Measurements from ENCODE around the gene HECA.
"Not testable (repeated sequence)": the region's sequence is repeated elsewhere in the genome, so short reads cannot be mapped to it uniquely, and the experiment has no call there.

HECA gene

GRCh38 chr6:139112146-139112545 lies 22.7 kb upstream of the HECA start:
- Mint-ChIP-seq H3K4me1 (peaks cover 14% of the 10 kb centered on the region), H3K27me3 (ENCODE audit: low read depth) (no peaks in the 10 kb centered on the region), H3K9me3 (peaks cover 1% of the 10 kb centered on the region), H3K4me3 (no peak overlapping the region), H3K36me3 (ENCODE audit: low read depth) (no peaks in the 10 kb centered on the region), H3K27ac (no peak overlapping the region)
- no peak for TF ChIP-seq CTCF (IDR thresholded peaks at IDR 0.05; ENCODE audit: unreplicated experiment in 3 of 3)

GRCh38 chr6:139112561-139112960 lies 22.3 kb upstream of the HECA start:
- peaks cover under 1% of the 10 kb centered on the region for H3K9me3 Mint-ChIP-seq
- H3K27me3 Mint-ChIP-seq (ENCODE audit: low read depth): no peaks in the 10 kb centered on the region
- TF ChIP-seq CTCF (IDR thresholded peaks at IDR 0.05; ENCODE audit: unreplicated experiment in 3 of 3): no peak
- H3K4me3 Mint-ChIP-seq: no peak overlapping the region
- H3K27ac Mint-ChIP-seq: no peak overlapping the region
- peaks cover 14% of the 10 kb centered on the region for H3K4me1 Mint-ChIP-seq
- no peaks in the 10 kb centered on the region for H3K36me3 Mint-ChIP-seq (ENCODE audit: low read depth)

GRCh38 chr6:139114746-139115145 lies 20.1 kb upstream of the HECA start:
- Mint-ChIP-seq H3K27ac (no peak overlapping the region), H3K4me3 (no peak overlapping the region)

GRCh38 chr6:139115989-139116758 lies 18.7 kb upstream of the HECA start:
- Mint-ChIP-seq H3K27me3 (ENCODE audit: low read depth) (no peaks in the 10 kb centered on the region), H3K36me3 (ENCODE audit: low read depth) (no peaks in the 10 kb centered on the region), H3K4me3 (no peak overlapping the region), H3K27ac (no peak overlapping the region), H3K4me1 (peaks cover 14% of the 10 kb centered on the region), H3K9me3 (peaks cover 18% of the 10 kb centered on the region)
- no peak for TF ChIP-seq CTCF (IDR thresholded peaks at IDR 0.05; ENCODE audit: unreplicated experiment in 3 of 3)

More at GRCh38 chr6:139114746-139115145, 20.1 kb upstream of the HECA start:
- no peak for TF ChIP-seq CTCF (IDR thresholded peaks at IDR 0.05; ENCODE audit: unreplicated experiment in 3 of 3)
- Mint-ChIP-seq H3K4me1 (peaks cover 14% of the 10 kb centered on the region), H3K27me3 (ENCODE audit: low read depth) (no peaks in the 10 kb centered on the region), H3K9me3 (peaks cover 9% of the 10 kb centered on the region), H3K36me3 (ENCODE audit: low read depth) (no peaks in the 10 kb centered on the region)

- Mint-ChIP-seq H3K4me3 (no peak overlapping the region), H3K9me3 (peaks cover 21% of the 10 kb centered on the region), H3K36me3 (ENCODE audit: low read depth) (no peaks in the 10 kb centered on the region), H3K4me1 (peaks cover 11% of the 10 kb centered on the region), H3K27me3 (ENCODE audit: low read depth) (no peaks in the 10 kb centered on the region), H3K27ac (no peak overlapping the region)
- TF ChIP-seq CTCF (IDR thresholded peaks at IDR 0.05; ENCODE audit: unreplicated experiment in 3 of 3): no peak
These were observed 17.1 kb upstream of the HECA start for GRCh38 chr6:139117734-139118133.

- Mint-ChIP-seq H3K27ac (no peak overlapping the region), H3K9me3 (peaks cover 28% of the 10 kb centered on the region), H3K4me3 (no peak overlapping the region), H3K4me1 (peaks cover 7% of the 10 kb centered on the region), H3K36me3 (ENCODE audit: low read depth) (no peaks in the 10 kb centered on the region), H3K27me3 (ENCODE audit: low read depth) (no peaks in the 10 kb centered on the region)
- no peak for TF ChIP-seq CTCF (IDR thresholded peaks at IDR 0.05; ENCODE audit: unreplicated experiment in 3 of 3)
These were observed 15.3 kb upstream of the HECA start for GRCh38 chr6:139119552-139119951.

GRCh38 chr6:139122823-139123222 lies 12.1 kb upstream of the HECA start:
- H3K4me3 Mint-ChIP-seq; H3K36me3 Mint-ChIP-seq (ENCODE audit: low read depth); H3K27ac Mint-ChIP-seq; H3K27me3 Mint-ChIP-seq (ENCODE audit: low read depth): not testable (repeated sequence)
- H3K9me3 Mint-ChIP-seq: peaks cover 28% of the 10 kb centered on the region
- H3K4me1 Mint-ChIP-seq: peaks cover 22% of the 10 kb centered on the region

All from nephron (organoid).